ENCODE data around the gene PRXL2A. TPM values are rescaled to one million over a fixed set of nuclear protein-coding genes. Genes with fewer than 3 reads are reported as not detected.

PRXL2A gene
- total RNA-seq, 4 donors from 2014 or later: 68.0 to 185 (median 103) TPM

DNA sequence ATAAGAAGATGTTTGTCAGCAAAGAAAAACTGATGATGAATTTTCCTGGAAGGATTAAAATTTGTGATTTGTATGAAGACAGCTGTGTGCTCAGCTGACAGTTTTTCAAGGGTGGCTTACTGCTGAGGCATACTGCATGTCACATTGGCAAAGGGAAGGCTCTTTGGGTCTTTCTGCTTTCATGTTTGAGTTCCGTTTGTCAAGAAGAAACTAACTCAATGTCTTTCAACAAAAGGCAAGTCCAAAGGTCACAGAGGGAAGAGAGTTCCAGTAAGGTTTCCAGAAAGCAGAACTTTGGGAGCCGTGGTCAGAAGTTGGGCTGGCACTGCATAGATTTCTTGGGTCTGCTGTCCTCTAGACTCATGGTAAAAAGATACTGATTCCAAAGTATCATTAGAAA lies 34.8 kb upstream of the PRXL2A start:
- no peaks in the 10 kb centered on the region for H3K9me3 ChIP-seq
- H3K4me1 ChIP-seq: peaks cover 0 to 3% (median 0%) of the 10 kb centered on the region in 3 donors
- no peak overlapping the region for H3K4me3 ChIP-seq
- no peak for TF ChIP-seq POLR2A (IDR thresholded peaks at IDR 0.05)
- TF ChIP-seq, protein P1, sequence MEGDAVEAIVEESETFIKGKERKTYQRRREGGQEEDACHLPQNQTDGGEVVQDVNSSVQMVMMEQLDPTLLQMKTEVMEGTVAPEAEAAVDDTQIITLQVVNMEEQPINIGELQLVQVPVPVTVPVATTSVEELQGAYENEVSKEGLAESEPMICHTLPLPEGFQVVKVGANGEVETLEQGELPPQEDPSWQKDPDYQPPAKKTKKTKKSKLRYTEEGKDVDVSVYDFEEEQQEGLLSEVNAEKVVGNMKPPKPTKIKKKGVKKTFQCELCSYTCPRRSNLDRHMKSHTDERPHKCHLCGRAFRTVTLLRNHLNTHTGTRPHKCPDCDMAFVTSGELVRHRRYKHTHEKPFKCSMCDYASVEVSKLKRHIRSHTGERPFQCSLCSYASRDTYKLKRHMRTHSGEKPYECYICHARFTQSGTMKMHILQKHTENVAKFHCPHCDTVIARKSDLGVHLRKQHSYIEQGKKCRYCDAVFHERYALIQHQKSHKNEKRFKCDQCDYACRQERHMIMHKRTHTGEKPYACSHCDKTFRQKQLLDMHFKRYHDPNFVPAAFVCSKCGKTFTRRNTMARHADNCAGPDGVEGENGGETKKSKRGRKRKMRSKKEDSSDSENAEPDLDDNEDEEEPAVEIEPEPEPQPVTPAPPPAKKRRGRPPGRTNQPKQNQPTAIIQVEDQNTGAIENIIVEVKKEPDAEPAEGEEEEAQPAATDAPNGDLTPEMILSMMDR (IDR thresholded peaks at IDR 0.05): no peak
- no peak for DNase-seq
- no peak overlapping the region for H3K27ac ChIP-seq
- WGBS, 2 donors: 38 to 59% methylated on average over 2 of the region's 2 CpGs
- intact Hi-C loops (cut with DNase I): no loop called here
- H3K27me3 ChIP-seq: no peaks in the 10 kb centered on the region
- no peaks in the 10 kb centered on the region for H3K36me3 ChIP-seq

DNA sequence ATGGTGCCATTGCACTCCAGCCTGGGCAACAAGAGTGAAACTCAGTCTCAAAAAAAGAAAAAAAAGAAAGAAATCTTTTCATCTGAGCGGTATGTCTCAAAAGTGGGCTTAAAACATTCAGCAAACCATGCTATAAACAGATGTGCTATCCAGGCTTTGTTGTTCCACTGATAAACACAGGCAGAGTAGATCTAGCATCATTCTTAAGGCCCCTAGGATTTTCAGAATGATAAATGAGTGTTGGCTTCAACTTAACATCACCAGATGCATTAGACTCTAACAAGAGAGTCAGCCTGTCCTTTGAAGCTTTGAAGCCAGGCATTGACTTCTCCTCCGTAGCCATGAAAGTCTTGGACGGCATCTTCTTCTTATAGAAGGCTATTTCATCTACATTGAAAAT lies 28.6 kb upstream of the PRXL2A start:
- WGBS, 2 donors: 46 to 47% methylated on average over 3 of the region's 3 CpGs
- TF ChIP-seq POLR2A (IDR thresholded peaks at IDR 0.05): no peak
- TF ChIP-seq, protein P1 (IDR thresholded peaks at IDR 0.05): no peak
- intact Hi-C loops (cut with DNase I): loop anchor here (10.0 kb wide), 1 partner anchor 125 kb away; no protein-coding TSS in a partner anchor
- H3K4me3 ChIP-seq: no peak overlapping the region
- H3K27me3 ChIP-seq: no peaks in the 10 kb centered on the region
- no peak overlapping the region for H3K27ac ChIP-seq
- no peaks in the 10 kb centered on the region for H3K36me3 ChIP-seq
- DNase-seq: no peak
- peaks cover 0 to 12% (median 0%) of the 10 kb centered on the region in 3 donors for H3K4me1 ChIP-seq
- H3K9me3 ChIP-seq: no peaks in the 10 kb centered on the region

DNA sequence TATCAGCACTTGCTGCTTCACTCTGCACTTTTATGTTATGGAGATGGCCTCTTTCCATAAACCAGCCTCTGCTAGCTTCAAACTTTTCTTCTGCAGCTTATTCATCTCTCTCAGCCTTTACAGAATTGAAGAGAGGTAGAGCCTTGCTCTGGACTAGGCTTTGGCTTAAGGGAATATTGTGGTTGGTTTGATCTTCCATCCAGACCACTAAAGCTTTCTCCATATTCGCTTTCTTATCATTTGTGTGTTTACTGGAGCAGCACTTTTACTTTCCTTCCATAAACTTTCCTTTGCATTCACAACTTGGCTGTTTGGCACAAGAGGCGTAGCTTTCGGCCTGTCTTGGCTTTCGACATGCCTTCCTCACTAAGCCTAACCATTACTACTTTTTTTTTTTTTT lies 28.2 kb upstream of the PRXL2A start:
- no peaks in the 10 kb centered on the region for H3K36me3 ChIP-seq
- H3K27ac ChIP-seq: no peak overlapping the region
- 63 to 74% methylated on average over 4 of the region's 4 CpGs for WGBS, 2 donors
- H3K27me3 ChIP-seq: no peaks in the 10 kb centered on the region
- peaks cover 0 to 12% (median 0%) of the 10 kb centered on the region in 3 donors for H3K4me1 ChIP-seq
- DNase-seq: no peak
- no peaks in the 10 kb centered on the region for H3K9me3 ChIP-seq
- intact Hi-C loops (cut with DNase I): loop anchor here (10.0 kb wide), 1 partner anchor 125 kb away; no protein-coding TSS in a partner anchor
- TF ChIP-seq, protein P1 (IDR thresholded peaks at IDR 0.05): no peak
- TF ChIP-seq POLR2A (IDR thresholded peaks at IDR 0.05): no peak
- no peak overlapping the region for H3K4me3 ChIP-seq

DNA sequence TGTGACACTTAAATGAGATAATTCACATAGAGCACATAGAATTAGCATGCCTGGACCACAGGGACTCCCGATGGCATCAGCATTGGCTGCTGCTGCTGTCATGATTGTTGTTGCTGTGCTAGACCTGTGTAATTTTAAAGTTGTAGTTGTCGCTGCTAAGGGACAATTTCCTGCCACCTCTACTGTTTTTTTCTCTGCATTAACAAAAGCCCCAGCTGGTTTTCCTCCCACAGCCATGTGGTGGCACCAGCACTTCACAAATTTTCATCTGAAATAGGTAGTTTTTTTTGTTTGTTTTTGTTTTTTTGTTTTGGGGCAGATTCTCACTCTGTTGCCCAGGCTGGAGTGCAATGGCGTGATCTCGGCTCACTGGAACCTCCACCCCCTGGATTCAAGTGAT lies 25.4 kb upstream of the PRXL2A start:
- 9 to 11% methylated on average over 4 of the region's 4 CpGs for WGBS, 2 donors
- Histone ChIP-seq H3K27me3 (no peaks in the 10 kb centered on the region), H3K36me3 (no peaks in the 10 kb centered on the region), H3K4me1 (peaks cover 0 to 16% (median 0%) of the 10 kb centered on the region in 3 donors), H3K9me3 (no peaks in the 10 kb centered on the region), H3K27ac (no peak overlapping the region), H3K4me3 (no peak overlapping the region)
- no peak for DNase-seq
- TF ChIP-seq, protein P1 (IDR thresholded peaks at IDR 0.05): peak in 5 of 6 experiments; percentile 44 to 73 (median 60)
- no peak for TF ChIP-seq POLR2A (IDR thresholded peaks at IDR 0.05)
- intact Hi-C loops (cut with DNase I): loop anchor here (10.0 kb wide), 1 partner anchor 122 kb away; no protein-coding TSS in a partner anchor

DNA sequence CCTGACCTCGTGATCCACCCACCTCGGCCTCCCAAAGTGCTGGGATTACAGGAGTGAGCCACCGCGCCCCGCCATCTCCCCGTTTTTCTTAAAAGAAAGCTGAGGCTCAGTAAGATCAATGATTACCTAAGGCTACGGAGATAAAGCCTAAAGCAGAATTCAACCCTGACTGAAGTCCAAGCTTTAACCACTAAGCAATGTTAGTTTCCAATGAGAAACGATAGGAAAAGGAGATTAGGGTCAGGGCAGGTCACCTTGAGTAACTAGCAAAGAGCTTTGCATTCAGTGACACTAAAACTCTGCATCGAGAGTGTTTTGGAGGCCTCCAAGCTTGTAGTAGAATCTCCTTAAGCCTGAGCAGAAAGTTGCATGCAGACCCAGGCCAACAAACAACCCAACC lies 17.6 kb upstream of the PRXL2A start:
- H3K27me3 ChIP-seq: no peaks in the 10 kb centered on the region
- intact Hi-C loops (cut with DNase I): no loop called here
- peaks cover 5 to 41% (median 18%) of the 10 kb centered on the region in 3 donors for H3K4me1 ChIP-seq
- DNase-seq: no peak
- 76 to 86% methylated on average over 4 to 9 of the region's 9 CpGs for WGBS, 2 donors
- no peaks in the 10 kb centered on the region for H3K36me3 ChIP-seq
- no peak overlapping the region for H3K4me3 ChIP-seq
- H3K9me3 ChIP-seq: no peaks in the 10 kb centered on the region
- TF ChIP-seq POLR2A (IDR thresholded peaks at IDR 0.05): no peak
- TF ChIP-seq, protein P1 (IDR thresholded peaks at IDR 0.05): no peak
- H3K27ac ChIP-seq: no peak overlapping the region

Data from esophagus squamous epithelium (tissue), 5 donors.